Measurements from ENCODE around the gene ARHGAP15. TPM values are rescaled to one million over a fixed set of nuclear protein-coding genes. Genes with fewer than 3 reads are reported as not detected.

Gene ARHGAP15
- total RNA-seq, 1 donor from 2014 or later: not detected

GRCh38 chr2:143697744-143698143 is 568.5 kb downstream of the ARHGAP15 start:
- no peaks in the 10 kb centered on the region for H3K9me3 Mint-ChIP-seq (ENCODE audit: unreplicated experiment)
- H3K4me3 Mint-ChIP-seq (ENCODE audit: unreplicated experiment): no peak overlapping the region
- no peaks in the 10 kb centered on the region for H3K4me1 Mint-ChIP-seq (ENCODE audit: unreplicated experiment)
- no peaks in the 10 kb centered on the region for H3K27me3 Mint-ChIP-seq (ENCODE audit: unreplicated experiment)
- DNase-seq (ENCODE audit: extremely low spot score, unreplicated experiment): no peak
- H3K36me3 Mint-ChIP-seq (ENCODE audit: unreplicated experiment): no peaks in the 10 kb centered on the region
- TF ChIP-seq, protein P1, sequence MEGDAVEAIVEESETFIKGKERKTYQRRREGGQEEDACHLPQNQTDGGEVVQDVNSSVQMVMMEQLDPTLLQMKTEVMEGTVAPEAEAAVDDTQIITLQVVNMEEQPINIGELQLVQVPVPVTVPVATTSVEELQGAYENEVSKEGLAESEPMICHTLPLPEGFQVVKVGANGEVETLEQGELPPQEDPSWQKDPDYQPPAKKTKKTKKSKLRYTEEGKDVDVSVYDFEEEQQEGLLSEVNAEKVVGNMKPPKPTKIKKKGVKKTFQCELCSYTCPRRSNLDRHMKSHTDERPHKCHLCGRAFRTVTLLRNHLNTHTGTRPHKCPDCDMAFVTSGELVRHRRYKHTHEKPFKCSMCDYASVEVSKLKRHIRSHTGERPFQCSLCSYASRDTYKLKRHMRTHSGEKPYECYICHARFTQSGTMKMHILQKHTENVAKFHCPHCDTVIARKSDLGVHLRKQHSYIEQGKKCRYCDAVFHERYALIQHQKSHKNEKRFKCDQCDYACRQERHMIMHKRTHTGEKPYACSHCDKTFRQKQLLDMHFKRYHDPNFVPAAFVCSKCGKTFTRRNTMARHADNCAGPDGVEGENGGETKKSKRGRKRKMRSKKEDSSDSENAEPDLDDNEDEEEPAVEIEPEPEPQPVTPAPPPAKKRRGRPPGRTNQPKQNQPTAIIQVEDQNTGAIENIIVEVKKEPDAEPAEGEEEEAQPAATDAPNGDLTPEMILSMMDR (IDR thresholded peaks at IDR 0.05): no peak
- no peak overlapping the region for H3K27ac Mint-ChIP-seq (ENCODE audit: unreplicated experiment)

DNA sequence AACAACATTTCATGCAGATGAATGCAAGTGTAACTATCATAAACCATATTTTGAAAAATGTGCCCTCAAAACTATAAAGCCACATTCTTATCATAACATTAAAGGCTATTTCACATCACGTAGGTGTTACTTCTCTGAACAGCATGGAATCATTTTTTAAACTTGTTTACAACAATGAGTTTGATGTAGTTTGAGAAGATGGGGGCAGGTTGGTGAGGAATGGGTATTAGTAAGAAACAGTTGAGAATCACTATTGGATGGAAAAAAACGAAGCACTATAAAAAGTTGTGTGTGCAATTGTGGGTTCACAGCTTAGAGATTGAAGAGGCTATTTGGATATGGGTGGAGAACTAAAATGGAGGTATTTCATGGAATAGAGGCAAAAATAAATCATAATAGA is 569.1 kb downstream of the ARHGAP15 start:
- H3K4me3 Mint-ChIP-seq (ENCODE audit: unreplicated experiment): no peak overlapping the region
- H3K27me3 Mint-ChIP-seq (ENCODE audit: unreplicated experiment): no peaks in the 10 kb centered on the region
- no peaks in the 10 kb centered on the region for H3K36me3 Mint-ChIP-seq (ENCODE audit: unreplicated experiment)
- H3K27ac Mint-ChIP-seq (ENCODE audit: unreplicated experiment): no peak overlapping the region
- TF ChIP-seq, protein P1 (IDR thresholded peaks at IDR 0.05): no peak
- DNase-seq (ENCODE audit: extremely low spot score, unreplicated experiment): no peak
- no peaks in the 10 kb centered on the region for H3K4me1 Mint-ChIP-seq (ENCODE audit: unreplicated experiment)
- H3K9me3 Mint-ChIP-seq (ENCODE audit: unreplicated experiment): no peaks in the 10 kb centered on the region

DNA sequence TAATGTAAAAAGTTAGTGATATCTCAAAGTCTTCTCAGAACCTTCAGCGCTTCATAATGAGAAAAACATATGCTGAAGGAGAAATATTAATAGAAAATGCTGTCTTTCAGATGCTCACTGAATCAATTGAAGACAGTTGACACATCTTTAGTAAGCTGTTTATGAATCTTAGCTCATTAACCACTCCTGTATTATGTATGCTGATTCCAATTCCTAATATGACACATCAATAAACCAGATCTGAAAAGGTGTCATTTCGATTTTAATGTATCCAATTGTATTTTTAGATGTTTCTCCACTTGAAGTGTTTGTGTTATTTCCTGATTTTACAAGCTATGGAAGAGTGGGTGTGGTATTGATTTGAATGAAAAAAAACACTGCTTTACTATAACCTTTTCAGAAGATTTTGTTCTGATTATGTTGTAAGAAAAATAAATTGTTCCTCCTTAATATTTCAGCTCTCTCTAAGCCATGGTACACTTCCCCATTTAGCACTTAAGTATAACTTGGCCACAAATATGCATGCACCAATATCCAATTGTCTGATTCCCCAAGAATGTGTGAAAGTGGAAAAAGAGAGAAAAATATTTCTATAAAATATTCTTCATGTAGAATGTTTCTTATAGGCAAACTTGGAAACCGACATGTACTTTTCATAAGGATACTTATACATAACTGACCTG is 569.8 kb downstream of the ARHGAP15 start:
- H3K27ac Mint-ChIP-seq (ENCODE audit: unreplicated experiment): no peak overlapping the region
- TF ChIP-seq, protein P1 (IDR thresholded peaks at IDR 0.05): no peak
- no peak for DNase-seq (ENCODE audit: extremely low spot score, unreplicated experiment)
- H3K4me1 Mint-ChIP-seq (ENCODE audit: unreplicated experiment): no peaks in the 10 kb centered on the region
- no peaks in the 10 kb centered on the region for H3K27me3 Mint-ChIP-seq (ENCODE audit: unreplicated experiment)
- no peaks in the 10 kb centered on the region for H3K36me3 Mint-ChIP-seq (ENCODE audit: unreplicated experiment)
- no peaks in the 10 kb centered on the region for H3K9me3 Mint-ChIP-seq (ENCODE audit: unreplicated experiment)
- H3K4me3 Mint-ChIP-seq (ENCODE audit: unreplicated experiment): no peak overlapping the region

DNA sequence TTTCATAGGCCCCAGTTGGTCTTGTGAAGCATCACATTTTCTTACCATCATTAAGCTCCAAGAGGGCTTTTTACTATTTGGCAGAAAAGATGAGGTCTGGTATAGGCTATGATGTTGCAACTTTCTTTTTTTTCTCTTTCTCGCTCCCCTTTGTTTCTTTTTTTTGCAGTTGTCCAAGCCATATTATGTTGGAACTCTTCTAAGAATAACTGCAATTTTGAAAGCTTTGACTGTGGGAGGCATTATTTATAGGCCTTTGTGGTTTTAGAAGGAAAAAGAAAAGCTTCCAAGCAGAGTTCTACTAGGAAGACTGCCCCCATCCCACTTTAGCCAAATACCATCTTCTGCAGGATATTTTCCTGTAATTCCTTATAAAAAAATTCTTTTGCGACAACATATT is 571.6 kb downstream of the ARHGAP15 start:
- TF ChIP-seq, protein P1 (IDR thresholded peaks at IDR 0.05): no peak
- Mint-ChIP-seq H3K4me3 (ENCODE audit: unreplicated experiment) (no peak overlapping the region), H3K27ac (ENCODE audit: unreplicated experiment) (no peak overlapping the region), H3K9me3 (ENCODE audit: unreplicated experiment) (no peaks in the 10 kb centered on the region), H3K36me3 (ENCODE audit: unreplicated experiment) (no peaks in the 10 kb centered on the region), H3K27me3 (ENCODE audit: unreplicated experiment) (no peaks in the 10 kb centered on the region), H3K4me1 (ENCODE audit: unreplicated experiment) (no peaks in the 10 kb centered on the region)
- no peak for DNase-seq (ENCODE audit: extremely low spot score, unreplicated experiment)

DNA sequence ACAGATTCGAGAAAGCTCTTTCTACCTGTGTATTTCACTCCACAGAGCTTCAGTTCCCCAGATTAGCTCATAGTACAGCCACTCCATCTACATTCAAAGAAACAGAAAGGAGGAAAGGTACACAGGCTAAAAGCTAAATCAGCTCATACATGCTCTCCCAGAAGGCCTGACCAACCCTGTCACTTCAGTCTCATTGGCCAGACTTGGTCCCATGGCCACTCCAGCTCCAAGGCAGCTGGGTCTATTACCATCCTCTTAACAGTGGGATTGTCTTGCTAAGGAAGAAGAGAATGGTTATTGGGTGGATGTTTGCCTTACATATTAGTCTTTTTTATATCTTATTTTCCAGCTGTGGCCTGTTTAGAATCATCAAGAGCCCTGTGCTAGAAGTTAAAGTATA is 572.6 kb downstream of the ARHGAP15 start:
- TF ChIP-seq, protein P1 (IDR thresholded peaks at IDR 0.05): no peak
- Mint-ChIP-seq H3K27me3 (ENCODE audit: unreplicated experiment) (no peaks in the 10 kb centered on the region), H3K27ac (ENCODE audit: unreplicated experiment) (no peak overlapping the region), H3K4me3 (ENCODE audit: unreplicated experiment) (no peak overlapping the region), H3K36me3 (ENCODE audit: unreplicated experiment) (no peaks in the 10 kb centered on the region), H3K9me3 (ENCODE audit: unreplicated experiment) (no peaks in the 10 kb centered on the region), H3K4me1 (ENCODE audit: unreplicated experiment) (no peaks in the 10 kb centered on the region)
- DNase-seq (ENCODE audit: extremely low spot score, unreplicated experiment): no peak

Data from osteocyte (in vitro differentiated cells).